CD4-positive, alpha-beta T cell (primary cell): ENCODE measurements around the gene TAS2R30. TPM values are rescaled to one million over a fixed set of nuclear protein-coding genes. Genes with fewer than 3 reads are reported as not detected.

Experiments
- ATAC-seq: fragments of 200-7000 bp; cut with Tn5 transposase; one replicate; pipeline ENCODE4 v1.10.0; 2022; ENCODE audit warnings: mild to moderate bottlenecking; ENCODE audit not compliant: poor library complexity
- CTCF ChIA-PET: fragments of 350-600 bp; sonication (Branson Sonifier 250); formaldehyde crosslinking; loops from one replicate; lab custom pipeline; 2021; ENCODE audit warnings: antibody characterized with exemption, inconsistent platforms; lab: Charles Lee
- POLR2A ChIA-PET: fragments of 350-600 bp; sonication (Branson Sonifier 250); formaldehyde crosslinking; loops from one replicate; lab custom pipeline; 2021; ENCODE audit warnings: antibody characterized with exemption, inconsistent platforms; lab: Charles Lee
- DNase-seq, 14 experiments: peaks; one replicate each; pipeline ENCODE4 v3.0.0-alpha.2; 2013 to 2020; ENCODE audit warnings: mixed read lengths in 2 of 14
- H3K27ac ChIP-seq, 2 donors: one replicate each; pipeline versions ENCODE4 v1.5.1 to v1.7.0; 2013; ENCODE audit warnings: low read length in 2 of 2, low read depth in 1 of 2, mild to moderate bottlenecking in 1 of 2
- H3K27me3 ChIP-seq, 2 experiments: 1 replicate in 1 of 2; 2 replicates in 1 of 2; pipeline versions ENCODE4 v1.6.1 to v1.7.0; 2013; ENCODE audit warnings: low read length in 2 of 2, control low read depth in 1 of 2, mild to moderate bottlenecking in 1 of 2, moderate library complexity in 1 of 2; ENCODE audit not compliant: insufficient read depth in 2 of 2, control insufficient read depth in 1 of 2
- H3K36me3 ChIP-seq: one replicate; pipeline ENCODE4 v1.6.1; 2013; ENCODE audit warnings: low read length, control low read depth; ENCODE audit not compliant: insufficient read depth
- H3K4me1 ChIP-seq: one replicate; pipeline ENCODE4 v1.6.1; 2013; ENCODE audit warnings: low read length, control low read depth; ENCODE audit not compliant: insufficient read depth
- H3K4me3 ChIP-seq: one replicate; pipeline ENCODE4 v1.5.1; 2013; ENCODE audit warnings: mild to moderate bottlenecking, low read length, moderate library complexity
- H3K9me3 ChIP-seq, 2 experiments: 1 replicate in 1 of 2; 2 replicates in 1 of 2; pipeline versions ENCODE4 v1.6.1 to v1.7.0; 2013; ENCODE audit warnings: low read length in 2 of 2, mild to moderate bottlenecking in 2 of 2, control low read depth in 1 of 2, moderate library complexity in 1 of 2; ENCODE audit not compliant: control insufficient read depth in 1 of 2, insufficient read depth in 1 of 2
- H3K27ac Mint-ChIP-seq: one replicate; pipeline ENCODE4 v1.8.0; 2020; ENCODE audit warnings: mixed read lengths
- H3K27me3 Mint-ChIP-seq: one replicate; pipeline ENCODE4 v1.8.0; 2021; ENCODE audit warnings: mixed read lengths
- H3K36me3 Mint-ChIP-seq: one replicate; pipeline ENCODE4 v1.8.0; 2021; ENCODE audit warnings: low read depth, mixed read lengths
- H3K4me1 Mint-ChIP-seq: one replicate; pipeline ENCODE4 v1.8.0; 2021; ENCODE audit warnings: low read depth, mixed read lengths
- H3K4me3 Mint-ChIP-seq: one replicate; pipeline ENCODE4 v1.8.0; 2020; ENCODE audit warnings: mild to moderate bottlenecking, mixed read lengths
- H3K9me3 Mint-ChIP-seq: one replicate; pipeline ENCODE4 v1.8.0; 2020; ENCODE audit warnings: mixed read lengths
- intact Hi-C, 2 experiments: fragments of 100-400 bp; cut with DNase I in 1 of 2; cut with micrococcal nuclease in 1 of 2; formaldehyde crosslinking; loops; one replicate each; pipeline versions ENCODE4 v1.15.1 to v1.9.0; 2023 to 2025; cut with DNase I, micrococcal nuclease
- total RNA-seq, 174 experiments: library from RNA in 2 of 174; stranded (reverse) in 2 of 174; gene quantifications; one replicate each; pipeline ENCODE4 v1.2.3 and lab custom pipeline; 2021 to 2026
- TF ChIP-seq, protein P1 (sequence below): fragments of 200-600 bp; IDR thresholded peaks from one replicate; pipeline ENCODE4 v1.8.0; 2022; ENCODE audit warnings: antibody characterized with exemption, mild to moderate bottlenecking

The TAS2R30 gene
- total RNA-seq, 2 experiments from 2014 or later, result 4.9 to 5.6 TPM

DNA sequence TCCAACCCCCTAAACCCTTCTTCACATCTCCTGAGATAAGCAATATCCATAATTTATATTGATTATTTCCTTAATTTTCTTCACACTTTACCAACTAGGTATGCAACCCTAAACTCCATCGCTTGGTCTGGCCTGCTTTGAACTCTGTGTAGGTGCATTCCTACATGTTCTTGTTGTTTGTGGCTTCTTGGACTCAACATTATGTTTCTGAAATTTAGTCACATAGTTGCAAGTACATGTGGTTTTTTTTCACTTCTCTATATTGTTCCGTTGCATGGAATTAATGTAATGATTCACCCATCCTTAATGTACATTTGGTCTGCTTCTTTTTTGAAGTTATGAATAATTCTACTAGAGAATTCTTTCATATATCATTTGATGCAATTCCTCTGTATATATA, 1.6 kb upstream of the TAS2R30 start:
- H3K4me3 ChIP-seq, result no peak overlapping the region
- H3K9me3 ChIP-seq, result no peaks in the 10 kb centered on the region
- TF ChIP-seq, protein P1, sequence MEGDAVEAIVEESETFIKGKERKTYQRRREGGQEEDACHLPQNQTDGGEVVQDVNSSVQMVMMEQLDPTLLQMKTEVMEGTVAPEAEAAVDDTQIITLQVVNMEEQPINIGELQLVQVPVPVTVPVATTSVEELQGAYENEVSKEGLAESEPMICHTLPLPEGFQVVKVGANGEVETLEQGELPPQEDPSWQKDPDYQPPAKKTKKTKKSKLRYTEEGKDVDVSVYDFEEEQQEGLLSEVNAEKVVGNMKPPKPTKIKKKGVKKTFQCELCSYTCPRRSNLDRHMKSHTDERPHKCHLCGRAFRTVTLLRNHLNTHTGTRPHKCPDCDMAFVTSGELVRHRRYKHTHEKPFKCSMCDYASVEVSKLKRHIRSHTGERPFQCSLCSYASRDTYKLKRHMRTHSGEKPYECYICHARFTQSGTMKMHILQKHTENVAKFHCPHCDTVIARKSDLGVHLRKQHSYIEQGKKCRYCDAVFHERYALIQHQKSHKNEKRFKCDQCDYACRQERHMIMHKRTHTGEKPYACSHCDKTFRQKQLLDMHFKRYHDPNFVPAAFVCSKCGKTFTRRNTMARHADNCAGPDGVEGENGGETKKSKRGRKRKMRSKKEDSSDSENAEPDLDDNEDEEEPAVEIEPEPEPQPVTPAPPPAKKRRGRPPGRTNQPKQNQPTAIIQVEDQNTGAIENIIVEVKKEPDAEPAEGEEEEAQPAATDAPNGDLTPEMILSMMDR, result no peak
- H3K27ac ChIP-seq, result no peak overlapping the region
- ATAC-seq (no peak), DNase-seq (no peak)
- H3K4me3 Mint-ChIP-seq, result no peak overlapping the region
- ChIA-PET CTCF (no interaction called here), POLR2A (no interaction called here)
- H3K36me3 Mint-ChIP-seq, result peaks cover 36% of the 10 kb centered on the region
- no peaks in the 10 kb centered on the region for H3K27me3 ChIP-seq
- no peaks in the 10 kb centered on the region for H3K4me1 ChIP-seq
- H3K9me3 Mint-ChIP-seq, result no peaks in the 10 kb centered on the region
- H3K36me3 ChIP-seq, result no peaks in the 10 kb centered on the region
- no peaks in the 10 kb centered on the region for H3K27me3 Mint-ChIP-seq
- peaks cover 61% of the 10 kb centered on the region for H3K4me1 Mint-ChIP-seq
- intact Hi-C loops, result no loop called here
- no peak overlapping the region for H3K27ac Mint-ChIP-seq

DNA sequence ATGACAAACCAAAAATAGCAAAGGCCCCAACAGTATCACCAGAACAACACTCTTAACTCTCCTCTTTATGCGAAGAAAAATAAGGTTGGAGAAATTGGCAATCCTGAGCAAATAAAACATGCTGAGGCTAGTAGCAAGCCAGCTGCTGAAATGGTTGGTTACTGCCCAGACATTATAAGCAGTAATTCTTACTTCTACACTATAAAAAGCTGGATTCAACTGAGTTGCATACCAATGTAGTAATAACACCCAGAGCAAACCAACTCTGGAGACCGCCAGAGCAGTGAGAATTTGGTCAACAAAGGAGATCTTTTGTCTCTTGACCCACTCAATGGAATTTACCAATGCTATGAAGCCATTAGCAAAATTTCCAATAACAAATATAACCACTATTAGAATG, 628 bp downstream of the TAS2R30 start:
- intact Hi-C loops, result no loop called here
- H3K27ac Mint-ChIP-seq, result no peak overlapping the region
- no peak for ATAC-seq
- Histone ChIP-seq H3K36me3 (peaks cover 3% of the 10 kb centered on the region), H3K4me1 (no peaks in the 10 kb centered on the region), H3K27me3 (no peaks in the 10 kb centered on the region), H3K9me3 (no peaks in the 10 kb centered on the region), H3K4me3 (no peak overlapping the region), H3K27ac (no peak overlapping the region)
- H3K4me1 Mint-ChIP-seq, result peaks cover 46% of the 10 kb centered on the region
- no peaks in the 10 kb centered on the region for H3K9me3 Mint-ChIP-seq
- DNase-seq, result no peak
- TF ChIP-seq, protein P1, result no peak
- H3K36me3 Mint-ChIP-seq, result peaks cover 43% of the 10 kb centered on the region
- ChIA-PET CTCF (no interaction called here), POLR2A (no interaction called here)
- no peaks in the 10 kb centered on the region for H3K27me3 Mint-ChIP-seq
- no peak overlapping the region for H3K4me3 Mint-ChIP-seq

DNA sequence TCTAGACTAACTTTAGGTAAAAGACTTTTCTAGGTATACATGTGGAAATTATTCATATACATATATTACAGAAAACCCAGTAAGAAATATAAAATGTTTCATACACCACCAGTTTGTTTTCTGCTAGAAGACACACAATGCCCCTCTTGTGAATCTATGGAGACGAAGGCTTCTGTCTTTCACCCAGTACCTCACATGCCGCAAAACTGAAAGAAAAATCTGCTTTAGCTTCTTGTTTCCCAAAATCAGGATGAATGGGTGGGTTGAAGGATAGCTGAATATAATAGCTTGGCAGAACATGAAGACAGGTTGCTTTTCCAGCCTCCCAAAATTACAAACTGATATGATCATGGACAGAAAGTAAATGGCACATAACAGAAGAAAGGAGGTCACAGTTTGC, 1.3 kb downstream of the TAS2R30 start:
- POLR2A ChIA-PET, result no interaction called here
- no peak for DNase-seq
- intact Hi-C loops, result no loop called here

More for the DNA sequence above, 1.3 kb downstream of the TAS2R30 start:
- no peak for ATAC-seq
- Histone ChIP-seq H3K4me3 (no peak overlapping the region), H3K4me1 (no peaks in the 10 kb centered on the region), H3K9me3 (no peaks in the 10 kb centered on the region), H3K27me3 (no peaks in the 10 kb centered on the region), H3K27ac (no peak overlapping the region), H3K36me3 (peaks cover 3% of the 10 kb centered on the region)
- TF ChIP-seq, protein P1, result no peak
- H3K27ac Mint-ChIP-seq, result no peak overlapping the region
- H3K4me3 Mint-ChIP-seq, result no peak overlapping the region
- peaks cover 46% of the 10 kb centered on the region for H3K4me1 Mint-ChIP-seq
- peaks cover 49% of the 10 kb centered on the region for H3K36me3 Mint-ChIP-seq
- no peaks in the 10 kb centered on the region for H3K9me3 Mint-ChIP-seq
- no peaks in the 10 kb centered on the region for H3K27me3 Mint-ChIP-seq
- CTCF ChIA-PET, result no interaction called here
